GM21737 (cell line): ENCODE data around the gene RACK1.

Source experiments
- ATAC-seq: cut with Tn5 transposase; IDR thresholded peaks from one replicate; pipeline ENCODE4 v1.9.1; 2021; ENCODE audit warnings: mild to moderate bottlenecking, moderate library complexity; ENCODE audit not compliant: unreplicated experiment

RACK1 gene

DNA sequence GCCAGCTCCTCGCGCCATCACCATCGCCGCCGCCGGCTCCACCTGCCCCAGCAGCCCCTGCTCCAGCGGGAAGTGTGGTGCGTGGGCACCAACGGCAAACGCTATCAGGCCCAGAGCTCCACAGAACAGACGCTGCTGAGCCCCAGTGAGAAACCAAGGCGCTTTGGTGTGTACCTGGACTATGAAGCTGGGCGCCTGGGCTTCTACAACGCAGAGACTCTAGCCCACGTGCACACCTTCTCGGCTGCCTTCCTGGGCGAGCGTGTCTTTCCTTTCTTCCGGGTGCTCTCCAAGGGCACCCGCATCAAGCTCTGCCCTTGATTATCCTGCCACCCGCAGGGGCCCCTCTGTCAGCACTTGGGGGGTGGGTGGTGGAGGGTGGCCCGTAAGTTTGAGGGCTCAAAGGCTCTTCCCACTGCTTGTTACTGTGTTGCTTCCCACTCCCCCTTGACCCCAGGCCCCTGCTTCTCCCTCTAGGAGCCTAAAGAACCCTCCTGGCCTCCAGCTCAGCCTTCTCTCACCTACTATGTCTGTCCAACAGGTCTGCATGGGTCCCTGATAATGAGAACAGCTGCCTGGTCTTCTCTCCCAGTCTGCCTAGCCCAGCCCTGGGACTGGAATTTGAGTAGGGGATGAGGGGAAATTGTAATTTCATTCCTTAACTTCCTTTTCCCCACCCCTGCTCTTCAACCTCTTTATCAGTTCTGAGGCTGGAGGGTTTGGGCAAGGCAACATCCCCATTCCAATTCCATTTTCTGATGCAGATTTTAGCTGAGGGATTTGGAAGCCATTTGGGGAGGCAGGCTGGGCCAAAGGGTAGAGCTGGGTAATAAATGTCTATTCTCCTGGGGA lies 9.0 kb downstream of the RACK1 start:
- ATAC-seq: no peak

DNA sequence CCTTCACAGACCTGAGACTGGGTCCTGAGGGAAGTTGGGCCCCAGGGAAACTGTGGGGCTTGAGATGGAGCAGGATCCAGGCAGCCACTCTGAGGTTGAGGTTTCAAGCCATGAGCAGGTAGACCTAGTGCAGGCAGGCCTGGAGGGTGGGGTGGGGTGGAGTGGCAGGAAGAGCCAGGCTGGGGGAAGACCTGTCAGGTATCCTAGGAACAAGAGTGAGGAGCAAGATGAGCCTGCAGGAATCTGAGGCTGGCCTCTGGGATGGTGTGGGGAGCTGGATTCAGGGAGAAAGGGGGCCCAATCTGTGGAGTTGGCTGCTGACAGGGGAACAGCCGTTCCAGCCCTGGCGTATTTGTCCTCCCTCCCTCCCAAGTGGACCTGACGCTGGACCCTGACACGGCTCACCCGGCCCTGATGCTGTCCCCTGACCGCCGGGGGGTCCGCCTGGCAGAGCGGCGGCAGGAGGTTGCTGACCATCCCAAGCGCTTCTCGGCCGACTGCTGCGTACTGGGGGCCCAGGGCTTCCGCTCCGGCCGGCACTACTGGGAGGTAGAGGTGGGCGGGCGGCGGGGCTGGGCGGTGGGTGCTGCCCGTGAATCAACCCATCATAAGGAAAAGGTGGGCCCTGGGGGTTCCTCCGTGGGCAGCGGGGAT lies 9.8 kb downstream of the RACK1 start:
- no peak for ATAC-seq

DNA sequence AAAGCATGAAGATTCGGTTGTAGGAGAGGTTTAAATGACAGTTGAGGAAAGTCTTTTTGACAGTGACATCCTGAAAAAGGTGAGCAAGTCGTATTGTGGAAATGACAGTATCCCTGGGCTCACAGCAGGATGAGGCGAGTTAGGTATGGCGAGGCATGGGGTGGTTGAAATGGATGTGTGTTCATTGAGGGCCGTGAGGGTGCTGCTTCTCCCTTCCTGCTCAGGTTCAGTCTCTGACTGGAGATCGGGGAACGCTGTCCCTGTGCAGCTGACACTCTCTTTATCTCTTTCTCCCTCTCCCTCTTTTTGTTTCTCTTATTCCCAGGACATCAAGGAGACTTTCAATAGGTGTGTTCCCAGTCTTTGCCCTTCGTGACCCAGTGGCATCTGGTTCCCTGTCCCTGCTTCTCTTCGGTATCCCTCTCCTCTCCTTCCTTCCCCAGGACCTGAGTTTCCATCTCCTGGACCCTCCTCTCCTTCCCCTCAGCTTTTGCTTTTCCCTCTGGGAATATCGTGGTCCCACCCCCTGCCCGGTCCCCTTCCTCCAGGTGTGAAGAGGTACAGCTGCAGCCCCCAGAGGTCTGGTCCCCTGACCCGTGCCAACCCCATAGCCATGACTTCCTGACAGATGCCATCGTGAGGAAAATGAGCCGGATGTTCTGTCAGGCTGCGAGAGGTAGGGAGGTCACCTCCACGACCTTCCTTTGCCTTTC lies 10.5 kb downstream of the RACK1 start:
- ATAC-seq: no peak

DNA sequence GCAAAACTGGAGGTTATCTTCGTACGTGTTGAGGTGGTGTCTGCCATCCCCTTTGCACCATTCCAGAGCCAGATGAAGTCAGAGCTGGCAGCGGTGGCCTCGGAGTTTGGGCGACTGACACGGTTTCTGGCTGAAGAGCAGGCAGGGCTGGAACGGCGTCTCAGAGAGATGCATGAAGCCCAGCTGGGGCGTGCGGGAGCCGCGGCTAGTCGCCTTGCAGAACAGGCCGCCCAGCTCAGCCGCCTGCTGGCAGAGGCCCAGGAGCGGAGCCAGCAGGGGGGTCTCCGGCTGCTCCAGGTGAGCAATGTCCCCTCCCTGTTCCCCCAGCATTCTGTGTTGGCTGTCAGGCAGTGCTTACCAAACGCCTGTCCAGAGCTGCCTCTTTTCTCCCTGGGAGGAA lies 11.1 kb downstream of the RACK1 start:
- ATAC-seq: no peak

DNA sequence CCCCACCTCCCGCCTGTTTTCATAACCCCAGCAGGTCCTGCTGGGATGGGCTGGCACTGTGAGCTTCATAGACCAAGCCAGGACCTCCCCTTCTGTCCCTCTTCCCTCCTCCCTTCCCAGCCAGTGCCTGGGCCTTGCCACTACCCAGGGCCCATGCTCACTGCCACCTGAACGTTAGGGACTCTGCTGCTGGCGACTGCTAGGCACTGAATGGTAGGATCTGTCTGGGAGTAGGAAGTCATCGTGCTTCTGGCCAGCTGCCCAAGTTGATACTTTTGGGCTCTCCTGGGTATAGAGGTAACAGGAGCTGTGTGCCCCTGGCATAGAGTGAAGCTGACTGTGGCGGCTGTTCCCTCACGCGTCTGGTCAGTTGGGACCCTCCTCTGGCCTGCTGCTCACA lies 12.3 kb downstream of the RACK1 start:
- no peak for ATAC-seq

DNA sequence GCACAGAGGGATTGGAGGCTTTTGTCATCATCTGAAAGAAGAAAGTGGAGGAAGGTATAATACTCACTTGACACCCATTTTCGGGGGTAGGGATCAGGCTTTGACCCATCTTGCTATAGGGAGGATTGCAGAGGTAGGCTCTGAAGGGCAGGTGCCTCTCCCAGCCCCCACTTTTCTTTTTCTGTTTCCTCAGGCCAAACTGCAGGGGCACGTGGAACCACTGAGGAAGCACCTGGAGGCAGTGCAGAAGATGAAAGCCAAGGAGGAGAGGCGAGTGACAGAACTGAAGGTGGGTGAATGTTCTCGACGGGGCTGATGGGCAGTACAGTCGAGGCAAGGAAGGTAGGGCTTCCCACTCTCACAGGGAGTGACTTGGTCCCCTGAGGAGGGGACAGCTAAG lies 13.2 kb downstream of the RACK1 start:
- ATAC-seq: no peak

DNA sequence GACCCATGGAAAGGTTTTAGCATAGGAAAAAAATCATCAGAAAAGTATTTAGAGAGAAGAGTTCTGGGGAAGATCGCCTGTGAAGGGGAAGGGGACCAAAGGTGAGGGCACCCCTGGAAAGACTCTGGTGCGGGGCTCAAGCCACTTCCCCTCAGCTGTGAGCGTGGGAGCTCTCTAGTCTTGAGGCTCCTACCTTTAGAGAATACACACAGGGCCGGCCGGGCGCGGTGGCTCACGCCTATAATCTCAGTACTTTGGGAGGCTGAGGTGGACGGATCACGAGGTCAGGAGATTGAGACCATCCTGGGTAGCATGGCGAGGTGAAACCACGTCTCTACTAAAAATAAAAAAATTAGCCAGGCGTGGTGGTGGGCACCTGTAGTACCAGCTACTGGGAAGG lies 13.7 kb downstream of the RACK1 start:
- ATAC-seq: no peak

DNA sequence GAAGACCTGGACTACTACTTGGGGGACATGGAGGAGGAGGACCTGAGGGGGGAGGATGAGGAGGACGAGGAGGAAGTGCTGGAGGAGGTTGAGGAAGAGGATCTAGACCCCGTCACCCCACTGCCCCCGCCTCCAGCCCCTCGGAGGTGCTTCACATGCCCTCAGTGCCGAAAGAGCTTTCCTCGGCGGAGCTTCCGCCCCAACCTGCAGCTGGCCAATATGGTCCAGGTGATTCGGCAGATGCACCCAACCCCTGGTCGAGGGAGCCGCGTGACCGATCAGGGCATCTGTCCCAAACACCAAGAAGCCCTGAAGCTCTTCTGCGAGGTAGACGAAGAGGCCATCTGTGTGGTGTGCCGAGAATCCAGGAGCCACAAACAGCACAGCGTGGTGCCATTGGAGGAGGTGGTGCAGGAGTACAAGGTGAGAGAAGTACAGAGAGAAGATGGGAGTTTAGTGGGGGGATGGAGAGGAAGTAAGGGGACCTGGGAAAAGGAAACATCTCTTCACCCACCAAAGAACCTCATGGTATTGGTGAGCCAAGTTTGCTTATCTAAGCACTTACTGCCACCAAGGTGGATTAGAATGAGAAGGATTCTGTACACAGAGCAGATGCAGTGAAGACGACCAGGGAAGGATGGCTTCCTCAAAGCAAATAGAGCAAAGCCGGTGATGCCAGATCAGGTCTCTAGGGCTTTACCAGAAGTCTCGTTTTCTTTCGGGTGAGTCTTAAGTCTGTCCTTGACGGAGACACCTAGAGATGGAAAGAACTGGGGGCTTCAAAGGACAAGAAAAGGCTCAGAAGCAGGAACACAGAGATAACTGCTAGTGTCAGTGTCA lies 19.1 kb downstream of the RACK1 start:
- no peak for ATAC-seq

DNA sequence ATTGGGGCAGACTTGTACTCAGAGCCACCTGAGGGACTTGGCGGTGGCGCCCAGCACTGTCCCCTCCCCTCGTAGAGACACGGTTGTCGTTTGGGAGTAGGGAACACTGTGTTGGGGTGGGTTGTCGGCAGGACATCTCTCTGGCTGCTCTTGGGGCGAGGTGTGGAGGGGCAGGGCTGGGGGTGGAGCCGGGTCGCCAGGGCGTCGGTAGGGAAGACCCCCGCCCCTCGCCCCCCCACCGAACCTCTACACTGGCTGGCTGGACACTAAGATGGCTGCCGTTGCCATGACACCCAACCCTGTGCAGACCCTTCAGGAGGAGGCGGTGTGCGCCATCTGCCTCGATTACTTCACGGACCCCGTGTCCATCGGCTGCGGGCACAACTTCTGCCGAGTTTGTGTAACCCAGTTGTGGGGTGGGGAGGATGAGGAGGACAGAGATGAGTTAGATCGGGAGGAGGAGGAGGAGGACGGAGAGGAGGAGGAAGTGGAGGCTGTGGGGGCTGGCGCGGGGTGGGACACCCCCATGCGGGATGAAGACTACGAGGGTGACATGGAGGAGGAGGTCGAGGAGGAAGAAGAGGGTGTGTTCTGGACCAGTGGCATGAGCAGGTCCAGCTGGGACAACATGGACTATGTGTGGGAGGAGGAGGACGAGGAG lies 19.8 kb downstream of the RACK1 start:
- ATAC-seq: no peak

DNA sequence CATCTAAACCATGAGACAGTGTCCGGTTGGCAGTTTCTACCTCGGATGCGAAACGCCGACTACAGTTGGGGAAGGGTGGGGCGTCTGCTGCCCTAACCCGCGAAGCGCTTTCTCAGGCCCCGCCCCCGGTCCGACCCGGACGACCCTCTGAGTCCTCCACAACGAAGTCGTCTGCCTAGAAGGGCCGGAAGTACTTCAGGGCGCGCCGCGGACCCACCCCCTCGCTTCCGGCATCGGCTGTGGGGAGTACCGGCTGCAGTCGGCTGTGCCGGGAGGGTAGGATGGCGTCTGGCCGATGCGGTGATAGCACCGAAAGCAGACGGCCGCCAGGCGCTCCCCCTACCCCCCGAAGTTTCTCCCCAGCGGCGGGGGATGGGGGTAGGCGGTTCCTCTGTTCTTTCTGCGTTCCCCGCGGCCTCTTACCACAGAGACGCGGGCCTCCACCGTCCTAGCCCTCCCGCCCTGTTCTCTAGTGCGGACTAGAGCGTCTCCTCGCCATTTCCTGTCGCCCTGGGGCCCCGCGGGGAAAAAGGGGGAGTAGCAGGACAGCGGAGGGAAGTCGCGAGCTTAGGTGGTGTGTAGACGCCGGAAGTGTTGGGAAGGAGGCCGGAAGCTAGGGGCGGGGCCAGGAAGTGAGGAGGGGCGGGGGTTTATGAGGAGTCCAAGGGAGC lies 20.5 kb downstream of the RACK1 start, which contains the start of gene TRIM41:
Gene TRIM41 (plus strand): TSS at position 224 of the 671 bp plus-strand sequence. CDS start 719 bp downstream, outside the sequence.
- ATAC-seq: peak; percentile 56

DNA sequence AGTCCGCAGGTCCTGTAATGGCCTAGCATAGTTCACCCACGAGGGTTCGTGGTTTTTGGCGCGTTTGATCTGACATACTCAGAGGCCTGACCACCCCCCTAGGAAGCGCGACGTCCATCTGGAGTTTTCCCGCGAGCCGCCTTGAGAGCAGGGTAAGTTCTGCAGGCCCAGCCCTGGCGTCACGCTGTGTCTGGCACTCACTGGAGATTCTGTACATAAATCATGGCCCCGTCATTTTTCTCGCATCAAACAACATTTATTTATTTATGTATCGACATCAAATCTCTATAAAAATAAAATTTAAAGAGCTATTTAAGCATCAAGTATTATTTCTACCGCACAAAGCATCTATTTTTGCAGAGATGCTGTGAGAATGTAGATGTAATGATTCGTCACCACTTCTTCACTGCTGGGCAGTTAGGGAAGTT lies 21.1 kb downstream of the RACK1 start:
- no peak for ATAC-seq

DNA sequence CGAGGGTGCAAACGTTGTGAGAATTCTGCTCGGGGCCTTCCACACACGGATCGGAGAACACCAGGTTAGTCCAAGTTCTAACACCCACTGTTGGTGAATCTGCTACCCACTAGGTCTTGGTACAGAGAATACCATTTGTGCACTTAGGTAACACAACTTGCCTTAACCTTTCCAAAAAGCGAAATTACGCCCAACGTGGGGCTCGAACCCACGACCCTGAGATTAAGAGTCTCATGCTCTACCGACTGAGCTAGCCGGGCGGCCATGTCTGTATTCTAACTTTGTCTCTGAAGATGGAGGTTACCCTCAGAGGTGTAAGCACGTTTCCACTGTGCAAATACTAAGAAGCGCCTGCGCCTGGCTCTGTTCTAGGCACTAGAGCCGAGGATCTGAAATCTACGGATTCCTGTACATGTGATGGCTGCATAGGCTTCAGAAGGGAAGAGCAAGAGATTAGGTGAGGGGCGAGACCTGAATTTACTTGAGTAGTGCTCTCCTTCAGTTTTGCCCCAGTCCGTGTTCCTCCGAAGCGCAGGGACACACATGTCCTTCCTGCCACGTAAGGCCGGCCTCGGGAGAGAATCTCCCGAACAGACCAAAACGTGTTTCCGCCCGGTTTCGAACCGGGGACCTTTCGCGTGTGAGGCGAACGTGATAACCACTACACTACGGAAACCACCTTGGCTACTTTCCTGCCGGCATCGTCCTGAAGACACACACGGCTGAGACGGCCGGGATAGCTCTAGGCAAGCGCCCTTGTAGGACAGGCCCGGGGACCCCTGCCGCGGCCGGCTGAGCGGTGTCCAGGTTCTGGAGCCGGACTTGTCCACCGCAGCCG lies 21.7 kb downstream of the RACK1 start:
- ATAC-seq: peak; percentile 31

DNA sequence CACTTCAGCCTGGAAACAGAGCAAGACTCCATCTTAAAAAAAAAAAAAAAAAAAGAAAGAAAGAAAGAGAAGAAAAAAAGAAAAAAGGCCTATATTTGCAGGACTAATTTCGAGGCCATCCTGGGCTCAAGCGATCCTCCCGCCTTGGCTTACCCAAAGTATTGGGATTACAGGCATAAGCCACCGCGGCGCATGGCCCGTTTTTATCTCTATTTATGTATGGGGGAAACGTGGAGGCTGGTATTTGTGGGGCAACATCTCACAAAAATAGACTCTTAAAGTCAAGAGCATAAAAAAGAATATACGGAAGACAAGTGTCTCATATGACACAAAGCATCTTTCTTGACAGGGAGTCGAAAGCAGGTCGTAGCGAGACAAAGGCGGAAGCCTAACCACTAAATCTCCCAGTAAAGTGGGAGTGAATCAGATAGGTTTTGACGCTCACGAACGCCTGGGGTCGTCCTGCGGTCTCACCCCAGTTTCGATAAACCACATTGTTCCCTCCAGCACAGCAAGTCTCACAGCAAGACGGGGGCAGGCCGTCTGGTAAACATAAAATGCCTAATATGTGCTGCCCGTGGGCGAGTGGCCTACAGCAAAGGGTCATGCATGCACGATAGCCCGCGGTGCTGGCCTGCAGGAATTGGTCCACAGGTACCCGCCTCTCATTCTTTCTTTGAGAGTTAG lies 22.5 kb downstream of the RACK1 start:
- ATAC-seq: no peak

DNA sequence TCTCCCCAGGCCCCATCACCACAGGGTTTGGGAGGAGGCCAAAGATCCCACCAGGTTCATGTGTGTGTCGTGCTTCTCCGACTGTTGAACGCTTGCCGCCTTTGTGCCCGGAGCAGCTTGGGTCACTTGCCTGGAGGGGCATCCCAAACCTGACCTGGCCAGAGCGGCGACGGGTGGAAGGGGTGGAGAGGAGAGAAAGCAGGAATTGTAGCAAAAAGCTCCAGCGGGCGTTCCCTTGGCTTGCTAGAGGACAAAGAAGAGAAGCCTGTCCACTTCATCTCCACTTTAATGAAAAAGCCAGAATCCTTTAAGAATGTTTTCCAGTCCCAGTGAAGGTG lies 23.6 kb downstream of the RACK1 start:
- ATAC-seq: no peak

DNA sequence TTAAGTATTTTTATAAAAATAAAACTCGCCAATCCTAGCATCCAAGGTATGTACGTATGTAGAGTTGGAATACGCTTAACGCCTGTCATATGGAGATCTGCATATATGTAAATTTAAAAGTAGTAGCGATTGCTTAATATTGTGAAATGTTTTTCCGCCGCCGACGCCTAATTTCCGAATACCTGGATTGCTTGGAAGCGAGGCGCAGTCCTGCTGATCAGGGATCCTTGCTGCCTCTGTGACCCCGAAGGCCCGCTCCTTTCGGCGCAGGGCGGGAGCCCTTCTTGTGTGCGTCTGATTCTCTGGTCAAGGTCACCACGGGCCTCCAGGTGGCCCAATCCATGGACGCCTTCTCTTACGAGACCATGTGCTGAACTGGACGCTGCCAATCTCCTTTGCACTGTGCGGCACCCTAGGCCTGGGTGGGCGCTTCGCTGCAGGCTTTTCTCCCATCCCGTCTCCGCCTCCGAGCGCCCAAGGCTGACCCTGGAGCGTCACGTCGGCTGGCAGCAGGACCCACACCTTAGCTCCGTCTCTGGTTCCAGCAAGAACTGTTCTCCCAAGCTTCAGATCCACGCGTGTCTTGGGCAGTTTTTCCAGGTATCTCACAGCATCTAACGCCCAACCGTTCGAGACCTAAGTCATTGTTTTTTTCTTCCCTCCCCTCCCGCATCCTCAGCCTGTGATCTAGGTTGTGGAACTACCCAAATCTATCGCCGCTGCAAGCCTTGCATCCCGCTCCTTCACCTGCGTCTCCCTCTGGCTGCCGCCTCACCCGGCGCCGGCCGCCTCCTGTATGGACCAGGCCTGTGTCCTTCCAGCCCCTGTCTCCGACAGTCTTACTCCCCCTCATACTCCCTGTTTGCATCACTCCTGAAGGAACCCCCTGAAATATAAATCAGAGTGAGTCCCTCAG lies 24.2 kb downstream of the RACK1 start:
- no peak for ATAC-seq

DNA sequence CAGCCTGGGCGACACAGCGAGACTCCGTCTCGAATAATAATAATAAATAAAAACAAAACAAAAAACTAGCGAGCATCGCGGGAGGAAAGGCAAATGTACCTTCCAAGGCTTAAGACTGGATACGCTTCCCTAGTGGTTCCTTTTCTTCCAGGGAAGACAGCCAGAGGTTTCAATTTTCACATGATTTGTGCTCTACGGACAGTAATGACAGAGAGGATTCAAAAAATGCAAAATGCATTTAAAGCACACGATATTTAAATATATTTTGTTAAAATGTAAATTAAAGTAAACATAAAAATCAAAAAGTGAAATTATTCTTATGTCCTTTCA lies 24.9 kb downstream of the RACK1 start:
- ATAC-seq: no peak

DNA sequence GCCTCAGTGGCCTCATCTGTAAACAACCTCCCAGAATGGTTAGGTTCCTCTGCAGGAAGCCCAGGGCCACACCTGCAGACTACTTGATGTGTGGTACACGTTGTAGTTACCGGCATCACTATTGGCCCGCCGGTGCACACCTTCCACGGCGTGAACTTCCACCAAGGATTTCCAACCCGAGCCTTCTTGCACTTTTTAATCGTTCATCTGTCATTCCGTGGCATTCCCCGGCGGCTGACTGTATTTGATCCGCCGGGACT lies 26.0 kb downstream of the RACK1 start:
- ATAC-seq: peak; percentile 17
